AG10803 (cell line): ENCODE measurements around the gene KRT4.
"Not testable (repeated sequence)": the region's sequence is repeated elsewhere in the genome, so short reads cannot be mapped to it uniquely, and the experiment has no call there.

Source experiments
- DNase-seq: peaks from one replicate; pipeline ENCODE4 v3.0.0; 2010; ENCODE audit warnings: low read depth
- H3K4me3 ChIP-seq: 2 replicates; pipeline ENCODE4 v1.5.1; 2011; ENCODE audit warnings: mild to moderate bottlenecking, low read length, control low read depth
- CTCF ChIP-seq: conservative IDR thresholded peaks from 2 replicates; pipeline ENCODE4 v1.5.1; 2011; ENCODE audit warnings: mild to moderate bottlenecking, low read length, control low read depth, inconsistent platforms

The KRT4 gene

GRCh38 chr12:52761802-52762201, 52.1 kb downstream of the KRT4 start:
- H3K4me3 ChIP-seq: no peak overlapping the region
- TF ChIP-seq CTCF: no peak
- no peak for DNase-seq

- H3K4me3 ChIP-seq: not testable (repeated sequence)
Measured at GRCh38 chr12:52761218-52761617, 52.7 kb downstream of the KRT4 start.

GRCh38 chr12:52760623-52761022, 53.3 kb downstream of the KRT4 start:
- no peak for TF ChIP-seq CTCF
- H3K4me3 ChIP-seq: no peak overlapping the region
- no peak for DNase-seq

More at GRCh38 chr12:52761218-52761617, 52.7 kb downstream of the KRT4 start:
- DNase-seq: not testable (repeated sequence)

GRCh38 chr12:52759695-52760094, 54.2 kb downstream of the KRT4 start:
- no peak for TF ChIP-seq CTCF
- H3K4me3 ChIP-seq: no peak overlapping the region
- no peak for DNase-seq

- H3K4me3 ChIP-seq: no peak overlapping the region
- TF ChIP-seq CTCF: no peak
- DNase-seq: no peak
Measured at GRCh38 chr12:52759218-52759617, 54.7 kb downstream of the KRT4 start.

GRCh38 chr12:52757449-52758176, 56.3 kb downstream of the KRT4 start:
- H3K4me3 ChIP-seq: no peak overlapping the region
- DNase-seq: no peak
- TF ChIP-seq CTCF: no peak
